Measurements from ENCODE around the gene APOBEC3B.
A peak's percentile ranks its signal among the peaks of the same experiment; 100 is the strongest.
"Not testable (repeated sequence)": the region's sequence is repeated elsewhere in the genome, so short reads cannot be mapped to it uniquely, and the experiment has no call there.

Gene APOBEC3B

DNA sequence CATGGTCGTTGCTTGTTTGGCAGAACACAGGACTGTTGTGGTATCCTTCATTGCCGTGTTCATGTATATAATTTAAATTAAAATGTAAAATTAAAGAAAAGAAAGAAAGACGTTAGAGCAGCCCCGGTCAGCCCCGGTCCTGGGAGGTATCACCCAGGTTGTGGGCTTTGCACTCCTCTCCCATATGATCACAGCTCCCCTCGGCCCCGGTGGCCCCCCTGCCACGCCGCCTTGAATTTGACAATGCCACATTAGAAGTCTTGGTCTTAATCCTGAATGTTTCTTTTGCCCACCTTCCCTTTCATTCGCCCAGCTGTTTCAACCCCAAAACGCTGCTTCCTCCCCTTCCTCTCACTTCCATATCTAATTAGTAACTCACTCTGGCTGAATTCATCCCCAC lies 13.3 kb upstream of the APOBEC3B start:
- DNase-seq = no peak

DNA sequence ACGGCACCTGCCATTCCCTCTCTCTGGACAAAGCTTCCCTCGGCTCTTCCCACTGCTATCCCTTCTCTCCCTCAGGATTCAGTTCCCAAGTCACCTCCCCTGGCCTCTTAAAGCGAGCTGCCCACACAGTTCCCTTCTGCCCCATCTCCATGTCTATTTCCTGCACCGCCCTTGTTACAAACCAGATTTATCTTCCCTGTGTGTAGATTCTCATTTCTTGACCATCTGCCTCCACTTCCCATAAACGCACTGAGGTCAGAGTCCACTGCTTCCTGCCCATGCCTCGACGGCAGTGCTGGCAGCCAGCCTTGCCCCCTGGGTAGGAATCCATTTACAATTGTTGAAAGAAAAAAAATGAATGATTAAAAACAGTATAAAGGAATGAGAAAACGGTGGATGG lies 11.6 kb upstream of the APOBEC3B start:
- DNase-seq = no peak

DNA sequence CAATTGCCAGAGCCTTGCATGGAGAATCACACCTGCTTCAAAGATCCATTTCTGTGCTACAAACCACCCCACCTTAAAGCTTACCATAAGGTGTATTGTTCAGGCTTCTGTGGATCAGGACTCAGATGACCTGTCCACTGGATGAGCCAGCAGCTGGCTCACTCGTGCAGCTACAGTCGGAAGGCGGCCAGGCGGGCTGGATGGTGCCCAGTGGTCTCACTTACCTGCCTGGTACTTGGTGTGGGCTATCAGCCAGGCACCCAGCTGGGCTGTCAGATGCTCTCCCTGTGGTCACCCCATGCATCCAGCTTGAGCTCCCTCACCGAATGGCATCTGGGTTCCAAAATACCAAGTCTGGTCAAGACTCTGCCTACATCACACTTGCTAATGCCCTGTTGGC lies 10.9 kb upstream of the APOBEC3B start:
- DNase-seq = no peak

GRCh38 chr22:38971791-38972190 lies 10.4 kb upstream of the APOBEC3B start:
- no peak for DNase-seq

- DNase-seq = no peak
Observed at GRCh38 chr22:38972558-38972957, 9.6 kb upstream of the APOBEC3B start.

GRCh38 chr22:38973289-38974169 lies 8.6 kb upstream of the APOBEC3B start:
- no peak for DNase-seq

DNA sequence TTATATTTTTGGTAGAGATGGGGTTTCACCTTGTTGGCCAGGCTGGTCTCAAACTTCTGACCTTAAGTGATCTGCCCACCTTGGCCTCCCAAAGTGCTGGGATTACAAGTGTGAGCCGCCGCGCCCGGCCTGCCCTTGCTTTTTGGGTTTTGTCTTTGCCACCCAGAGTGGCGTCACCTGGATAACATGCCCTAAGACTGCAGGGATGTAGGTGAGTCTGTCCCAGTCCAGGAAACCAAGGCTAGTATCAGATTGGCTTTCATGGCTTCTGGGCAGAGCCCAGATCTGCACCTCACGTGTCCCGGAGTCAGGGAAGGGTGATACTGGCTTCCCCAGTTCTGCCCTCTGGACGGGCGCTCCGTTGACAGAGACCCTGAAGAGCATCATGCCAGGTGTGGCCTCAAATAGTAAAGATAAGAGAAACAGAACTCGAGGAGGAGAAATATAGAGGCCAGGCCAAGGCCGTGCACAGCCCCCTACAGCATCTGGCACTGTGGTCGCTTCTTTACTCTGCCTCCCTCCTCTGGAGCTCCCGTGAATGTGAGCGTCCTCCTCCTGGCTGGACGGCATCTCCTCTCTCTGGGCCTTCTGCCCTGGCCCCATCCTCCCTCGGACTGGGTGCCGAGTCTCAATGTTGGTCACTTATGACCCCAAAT lies 7.8 kb upstream of the APOBEC3B start:
- no peak for DNase-seq

- DNase-seq = no peak
Observed at GRCh38 chr22:38974826-38975175, 7.3 kb upstream of the APOBEC3B start.

GRCh38 chr22:38977289-38977688 lies 4.9 kb upstream of the APOBEC3B start:
- DNase-seq = not testable (repeated sequence)

GRCh38 chr22:38980587-38980986 lies 1.6 kb upstream of the APOBEC3B start:
- not testable (repeated sequence) for DNase-seq

DNA sequence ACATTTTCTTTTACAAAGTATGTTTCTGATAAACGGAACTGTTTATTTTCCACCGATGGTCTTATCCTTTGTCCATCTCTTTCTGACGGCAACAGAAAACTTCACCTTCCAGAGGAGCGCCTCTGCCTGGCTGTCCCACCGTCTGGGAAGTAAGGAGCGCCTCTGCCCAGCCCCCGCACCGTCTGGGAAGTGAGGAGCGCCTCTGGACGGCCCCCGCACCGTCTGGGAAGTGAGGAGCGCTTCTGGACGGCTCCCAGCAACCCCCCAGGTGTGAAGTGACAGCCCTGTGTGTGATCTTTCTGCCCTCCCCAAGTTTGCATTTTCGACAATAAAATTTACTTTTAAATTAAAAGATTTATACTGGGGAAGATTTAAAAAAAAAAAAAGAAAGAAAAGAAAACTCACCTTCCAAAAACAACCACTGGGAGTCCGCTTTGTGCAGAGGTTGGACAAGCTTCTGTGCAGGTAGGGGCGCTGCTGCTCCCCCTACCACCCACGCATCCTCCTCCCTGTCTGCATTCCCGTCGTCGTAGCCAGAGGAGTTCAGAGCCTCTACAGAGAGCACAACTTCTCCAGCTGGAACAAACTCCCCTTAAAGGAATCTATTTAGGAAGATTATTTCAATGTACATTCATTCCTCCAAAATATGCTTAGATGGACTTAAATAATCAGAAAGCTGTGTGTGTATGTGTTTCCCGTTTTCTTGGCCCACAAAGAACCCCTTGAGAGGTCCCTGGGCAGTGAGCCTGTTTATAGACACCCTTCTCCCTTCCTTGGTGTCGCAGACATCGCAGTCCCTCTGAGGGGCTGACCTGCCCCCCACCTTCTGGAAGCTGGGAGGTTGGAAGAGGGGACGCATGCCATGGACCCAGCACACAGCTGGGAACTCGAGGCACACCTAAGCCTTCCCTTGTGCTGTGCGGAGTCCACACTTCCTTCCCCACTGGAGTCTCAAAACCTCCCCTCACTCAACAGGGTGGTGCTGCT lies 849 bp upstream of the APOBEC3B start:
- no peak for DNase-seq

- no peak for DNase-seq
Observed at GRCh38 chr22:38984224-38984623, 2.1 kb downstream of the APOBEC3B start.

- not testable (repeated sequence) for DNase-seq
Observed at GRCh38 chr22:38984784-38985757, 2.9 kb downstream of the APOBEC3B start.

- DNase-seq = no peak
Observed at GRCh38 chr22:38986629-38987028, 4.5 kb downstream of the APOBEC3B start.

- no peak for DNase-seq
Observed at GRCh38 chr22:38987171-38987895, 5.2 kb downstream of the APOBEC3B start.

DNA sequence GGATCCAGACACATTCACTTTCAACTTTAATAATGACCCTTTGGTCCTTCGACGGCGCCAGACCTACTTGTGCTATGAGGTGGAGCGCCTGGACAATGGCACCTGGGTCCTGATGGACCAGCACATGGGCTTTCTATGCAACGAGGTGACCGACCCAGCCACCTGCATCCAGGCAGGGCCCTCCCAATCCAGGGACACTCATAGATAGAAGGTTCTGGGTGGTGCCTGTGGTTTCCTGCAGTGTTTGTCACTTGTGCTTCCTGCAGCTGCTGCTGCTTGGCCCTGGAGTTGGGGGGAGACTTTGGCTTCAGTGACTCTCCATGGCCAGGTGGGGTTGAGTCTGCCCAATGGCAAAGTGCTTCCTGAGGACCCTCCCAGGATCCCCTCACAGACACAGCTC lies 7.3 kb downstream of the APOBEC3B start:
- DNase-seq = no peak

DNA sequence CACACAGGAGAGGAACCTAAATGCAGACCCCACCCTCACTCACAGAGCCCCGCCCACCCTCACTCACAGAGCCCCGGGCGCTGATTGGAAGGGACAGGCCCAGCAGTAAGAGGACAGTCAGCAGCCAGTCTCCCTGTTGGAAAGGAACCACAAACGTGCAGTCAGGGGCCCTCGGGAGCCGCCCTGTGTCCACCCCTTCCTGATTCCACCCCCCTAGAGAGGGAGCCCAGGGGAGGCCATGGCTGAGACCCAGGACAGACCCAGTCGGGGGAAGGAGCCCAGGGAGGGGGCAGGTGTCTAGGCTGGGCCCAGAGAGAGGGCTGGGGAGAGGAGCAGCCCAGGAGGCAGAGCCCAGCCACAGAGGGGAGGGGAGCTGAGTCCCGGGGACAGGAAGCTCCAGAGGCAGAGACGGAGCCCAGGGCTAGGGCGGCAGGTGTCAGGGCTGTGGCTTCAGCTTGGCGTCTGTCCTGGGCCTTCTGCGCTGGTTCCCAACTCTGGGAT lies 10.8 kb downstream of the APOBEC3B start:
- DNase-seq = peak; percentile 8

- DNase-seq = no peak
Observed at GRCh38 chr22:38996105-38996504, 14.0 kb downstream of the APOBEC3B start.

DNA sequence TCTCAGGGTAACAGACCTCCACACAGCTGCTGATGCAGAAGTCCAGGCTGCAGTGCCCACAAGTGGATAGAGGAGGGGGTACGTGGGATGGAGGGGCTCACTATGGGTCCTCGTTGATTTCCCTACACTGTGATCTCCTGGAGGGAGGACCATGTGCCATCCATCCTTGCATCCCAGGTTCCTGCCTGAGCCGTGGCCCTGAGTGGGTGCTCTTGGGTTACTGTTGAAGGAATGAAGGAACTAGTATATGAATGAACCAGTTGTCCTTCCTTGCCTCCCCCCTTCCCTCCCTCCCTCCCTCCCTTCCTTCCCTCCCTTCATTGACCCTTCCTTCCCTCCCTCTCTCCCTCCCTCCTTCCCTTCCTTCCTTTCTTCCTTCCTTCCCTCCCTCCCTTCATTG lies 15.4 kb downstream of the APOBEC3B start:
- no peak for DNase-seq

DNA sequence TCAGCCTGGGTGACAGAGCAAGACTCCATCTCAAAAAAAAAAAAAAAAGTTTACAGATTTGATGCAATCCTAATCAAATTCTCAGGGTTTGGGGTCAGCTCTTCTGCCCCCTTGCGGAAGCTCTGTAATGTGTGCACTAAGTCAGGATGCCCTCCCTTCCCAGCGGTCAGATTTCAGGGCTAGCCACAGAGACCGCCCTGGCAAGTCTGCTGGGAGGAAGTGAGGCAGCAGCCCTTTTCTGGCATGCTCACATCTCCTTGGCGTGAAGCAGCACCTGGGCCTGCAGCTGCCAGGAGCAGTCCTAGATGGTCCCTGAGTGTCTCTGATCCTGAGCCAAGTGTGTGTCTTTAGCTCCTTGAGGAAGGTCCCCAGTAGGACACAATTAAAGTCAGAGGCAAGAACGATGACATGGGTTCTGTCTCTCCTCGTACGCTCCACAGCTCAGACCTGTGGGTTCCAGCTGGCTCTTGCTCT lies 21.1 kb downstream of the APOBEC3B start:
- peak; percentile 2 for DNase-seq

GRCh38 chr22:39007177-39007576 lies 25.0 kb downstream of the APOBEC3B start:
- no peak for DNase-seq
